ENCODE measurements around the gene EGLN1. TPM values are rescaled to one million over a fixed set of nuclear protein-coding genes. Genes with fewer than 3 reads are reported as not detected.

The EGLN1 gene
- total RNA-seq, 1 experiment from 2014 or later: 27.1 TPM

- H3K9me2 ChIP-seq (ENCODE audit: insufficient read depth): no peaks in the 10 kb centered on the region
- POLR2A ChIA-PET: no interaction called here
- intact Hi-C loops (cut with micrococcal nuclease): no loop called here
- H4K20me1 ChIP-seq (ENCODE audit: insufficient read depth): no peaks in the 10 kb centered on the region
- H3K27ac ChIP-seq (ENCODE audit: low read depth, low read length): no peak overlapping the region
- TF ChIP-seq MAX (IDR thresholded peaks at IDR 0.05) (no peak), SP1 (IDR thresholded peaks at IDR 0.05; ENCODE audit: low read depth) (no peak), JUND (IDR thresholded peaks at IDR 0.05) (no peak), RAD21 (IDR thresholded peaks at IDR 0.05; ENCODE audit: low read depth) (no peak), SRF (IDR thresholded peaks at IDR 0.05; ENCODE audit: low read depth) (no peak), EGR1 (IDR thresholded peaks at IDR 0.05; ENCODE audit: low read depth) (no peak), ZNF274 (IDR thresholded peaks at IDR 0.05; ENCODE audit: low read depth, low read length) (no peak), ZBTB33 (IDR thresholded peaks at IDR 0.05; ENCODE audit: extremely low read depth, insufficient replicate concordance, low read length) (no peak), REST (IDR thresholded peaks at IDR 0.05; ENCODE audit: low read depth) (no peak), CBX3 (IDR thresholded peaks at IDR 0.05; ENCODE audit: low read depth) (no peak), CEBPB (IDR thresholded peaks at IDR 0.05; ENCODE audit: low read depth) (no peak), SIN3A (IDR thresholded peaks at IDR 0.05; ENCODE audit: low read depth) (no peak), TCF7L2 (IDR thresholded peaks at IDR 0.05; ENCODE audit: borderline replicate concordance, extremely low read depth, insufficient read depth, insufficient read length) (no peak), ZFX (IDR thresholded peaks at IDR 0.05) (no peak), FOSL1 (IDR thresholded peaks at IDR 0.05; ENCODE audit: low read depth) (no peak), CTCF (IDR thresholded peaks at IDR 0.05 in 2 of 3, conservative IDR thresholded peaks at IDR 0.05 in 1 of 3; ENCODE audit: borderline replicate concordance in 1 of 3, insufficient read depth in 1 of 3, low read depth in 2 of 3, low read length in 2 of 3) (no peak), ELF1 (IDR thresholded peaks at IDR 0.05; ENCODE audit: borderline replicate concordance, low read depth) (no peak), ATF3 (IDR thresholded peaks at IDR 0.05) (no peak), EZH2 (IDR thresholded peaks at IDR 0.05) (no peak)
- H2AFZ ChIP-seq (ENCODE audit: low read depth, low read length, poor library complexity, severe bottlenecking): no peak overlapping the region
- no peaks in the 10 kb centered on the region for H3K27me3 ChIP-seq (ENCODE audit: insufficient read depth, low read length)
- H3K4me1 ChIP-seq (ENCODE audit: control insufficient read depth in 1 of 2, insufficient read depth in 2 of 2, low read length in 2 of 2): peaks cover 9 to 20% of the 10 kb centered on the region in 2 experiments; a peak in 3 of 4 replicates
- DNase-seq (ENCODE audit: low read depth, low spot score): no peak
- CTCF ChIA-PET: no interaction called here
- no peak overlapping the region for H3K4me3 ChIP-seq (replicated peaks in 1 of 2; ENCODE audit: low read depth in 1 of 2, low read length in 2 of 2)
- no peak overlapping the region for H3K4me2 ChIP-seq (ENCODE audit: low read length)
- no peaks in the 10 kb centered on the region for H3K9me3 ChIP-seq (ENCODE audit: control insufficient read depth in 1 of 2, insufficient read depth in 1 of 2, low read depth in 1 of 2, low read length in 2 of 2)
- BruUV-seq (replicated peaks): no TSS peak
- ATAC-seq: no peak
- H3K36me3 ChIP-seq (ENCODE audit: control insufficient read depth in 1 of 2, insufficient read depth in 2 of 2, low read length in 2 of 2): no peaks in the 10 kb centered on the region
- peaks cover 11% of the 10 kb centered on the region for H3K79me2 ChIP-seq (ENCODE audit: insufficient read depth, low read length)
- H3K9ac ChIP-seq (ENCODE audit: low read length): no peak overlapping the region
- RAD21 ChIA-PET (ENCODE audit: low non-redundant PET in 1 of 2, low total read pairs in 2 of 2, uncharacterized antibody in 2 of 2, unreplicated experiment in 2 of 2): no interaction called here
These were observed 3.1 kb upstream of the EGLN1 start for GRCh38 chr1:231424950-231425805.

Data from HCT116 (cell line).